ENCODE data around the gene FOXN3.
"Not testable (repeated sequence)": the region's sequence is repeated elsewhere in the genome, so short reads cannot be mapped to it uniquely, and the experiment has no call there.

FOXN3 gene

DNA sequence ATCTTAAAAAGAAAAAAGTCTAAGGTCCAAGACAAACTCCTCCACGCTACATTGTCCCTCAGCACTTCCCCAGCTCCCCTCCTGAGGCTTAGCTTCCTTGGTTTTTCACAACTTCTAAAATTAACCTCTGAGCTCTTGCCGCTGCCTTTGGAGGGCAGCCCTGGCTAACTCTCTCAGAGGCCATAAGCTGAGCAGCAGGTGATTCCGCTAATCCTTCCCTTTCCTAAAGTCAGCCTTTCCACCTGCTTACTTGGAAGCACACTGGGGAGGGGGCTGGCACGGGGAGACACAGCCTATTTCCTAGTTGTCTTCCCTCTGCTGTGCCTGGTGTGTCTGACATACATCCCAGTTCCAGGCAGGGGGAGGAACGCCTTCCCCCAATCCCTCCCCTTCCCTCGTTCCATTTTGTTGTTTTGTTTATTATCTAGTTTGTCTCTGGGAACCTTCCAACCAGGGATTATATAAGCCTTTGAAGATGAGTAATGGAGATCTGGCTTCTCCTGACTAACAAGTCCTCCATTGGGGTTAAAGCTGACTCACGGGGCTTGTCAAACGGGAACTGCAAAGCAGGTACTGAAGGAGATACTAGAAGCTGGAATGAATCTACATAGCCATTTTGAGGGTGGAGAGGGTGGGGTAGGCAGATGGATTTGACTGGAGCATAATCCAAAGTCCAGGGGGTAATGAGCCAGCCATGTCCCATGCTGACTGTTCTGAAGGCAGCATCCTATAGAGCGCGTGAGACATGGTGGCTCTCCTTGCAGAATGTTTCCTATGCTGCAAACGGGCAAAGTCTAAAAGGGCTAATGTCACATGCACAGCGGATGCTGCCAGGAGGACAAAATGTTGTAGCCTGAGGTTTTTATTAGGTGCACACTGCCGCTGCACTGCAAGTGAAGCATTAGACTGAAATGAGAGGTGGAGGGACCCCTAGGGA lies 230.8 kb downstream of the FOXN3 start:
- no peak for DNase-seq

DNA sequence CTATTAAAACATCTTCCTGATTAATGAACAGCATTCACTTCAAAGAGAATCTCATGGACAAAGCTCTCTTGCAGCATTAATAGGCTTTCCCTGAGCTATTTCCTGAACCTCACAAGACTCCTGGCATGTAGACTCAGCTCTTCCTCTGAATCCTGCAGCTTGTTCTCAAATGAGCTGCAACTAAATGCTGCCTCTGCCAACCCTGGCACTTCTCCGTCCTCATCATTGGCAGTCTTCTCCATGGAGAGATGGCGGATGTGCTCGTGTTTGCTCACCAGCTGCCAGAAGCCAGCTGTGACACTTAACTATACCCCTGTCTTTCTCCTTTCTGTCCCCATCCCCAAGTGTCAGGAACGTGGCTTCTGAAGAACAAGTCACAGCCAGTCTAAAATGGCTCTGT lies 232.1 kb downstream of the FOXN3 start:
- DNase-seq = no peak

DNA sequence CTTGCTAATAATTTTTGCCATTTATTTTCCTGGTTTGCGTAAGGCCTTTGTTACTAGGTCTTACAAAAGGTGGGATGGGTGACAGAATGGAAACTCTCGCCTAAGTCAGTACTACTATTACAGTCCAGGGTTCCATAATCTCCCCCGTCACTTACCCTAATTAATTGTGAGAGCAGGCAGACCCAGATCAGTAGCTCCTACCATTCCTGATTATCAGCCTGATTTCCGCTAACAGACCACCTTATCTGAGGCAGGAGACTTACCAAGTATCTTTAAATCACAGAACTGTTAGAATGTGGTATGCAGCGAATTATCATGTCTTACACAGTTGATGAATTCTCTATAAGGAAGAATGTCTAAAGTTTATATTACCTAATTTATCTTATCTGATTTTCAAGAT lies 234.7 kb downstream of the FOXN3 start:
- no peak for DNase-seq

DNA sequence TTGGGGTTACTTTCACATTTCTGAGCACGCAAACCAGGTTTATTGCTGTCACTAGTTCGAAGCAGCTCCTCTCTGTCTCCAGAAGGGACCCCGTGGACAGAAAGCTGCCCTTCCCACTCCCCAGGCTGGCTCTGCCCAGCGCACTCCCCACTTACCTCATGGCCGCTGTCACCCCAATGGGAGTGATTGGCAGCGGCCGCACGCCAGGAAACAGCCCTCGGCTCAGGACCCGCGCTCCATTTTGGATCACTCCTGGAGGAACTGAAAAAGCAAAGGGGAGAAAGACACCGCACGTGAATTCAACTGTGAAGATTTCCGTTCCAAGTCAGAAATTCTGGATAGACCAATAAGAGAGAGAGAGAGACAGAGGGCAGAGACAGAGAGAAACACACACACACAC lies 236.5 kb downstream of the FOXN3 start:
- DNase-seq = no peak

DNA sequence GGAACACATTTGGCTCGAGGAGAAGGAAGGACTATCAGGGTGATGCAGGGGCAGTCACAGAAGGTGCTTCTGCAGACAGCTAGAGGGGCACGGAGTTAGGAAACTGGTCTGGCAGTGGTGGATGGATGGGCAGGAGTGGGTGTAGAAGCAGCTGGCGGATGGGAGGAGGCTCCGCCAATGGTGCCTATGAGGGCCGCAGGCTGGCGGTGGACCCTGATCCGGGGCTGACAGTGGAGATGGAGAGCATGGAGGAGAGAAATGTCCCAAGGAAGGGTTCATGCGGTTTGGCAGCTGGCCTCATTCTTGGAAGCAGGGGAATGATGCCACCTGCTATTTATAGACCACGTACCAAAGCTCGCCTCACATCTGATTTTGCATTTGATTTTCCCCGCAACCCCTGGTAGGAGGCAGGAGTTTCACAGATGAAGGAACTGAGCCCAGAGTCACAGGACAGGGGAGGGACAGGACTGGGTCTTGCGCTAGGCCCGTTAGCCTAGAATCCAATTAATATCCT lies 237.1 kb downstream of the FOXN3 start:
- DNase-seq = no peak

DNA sequence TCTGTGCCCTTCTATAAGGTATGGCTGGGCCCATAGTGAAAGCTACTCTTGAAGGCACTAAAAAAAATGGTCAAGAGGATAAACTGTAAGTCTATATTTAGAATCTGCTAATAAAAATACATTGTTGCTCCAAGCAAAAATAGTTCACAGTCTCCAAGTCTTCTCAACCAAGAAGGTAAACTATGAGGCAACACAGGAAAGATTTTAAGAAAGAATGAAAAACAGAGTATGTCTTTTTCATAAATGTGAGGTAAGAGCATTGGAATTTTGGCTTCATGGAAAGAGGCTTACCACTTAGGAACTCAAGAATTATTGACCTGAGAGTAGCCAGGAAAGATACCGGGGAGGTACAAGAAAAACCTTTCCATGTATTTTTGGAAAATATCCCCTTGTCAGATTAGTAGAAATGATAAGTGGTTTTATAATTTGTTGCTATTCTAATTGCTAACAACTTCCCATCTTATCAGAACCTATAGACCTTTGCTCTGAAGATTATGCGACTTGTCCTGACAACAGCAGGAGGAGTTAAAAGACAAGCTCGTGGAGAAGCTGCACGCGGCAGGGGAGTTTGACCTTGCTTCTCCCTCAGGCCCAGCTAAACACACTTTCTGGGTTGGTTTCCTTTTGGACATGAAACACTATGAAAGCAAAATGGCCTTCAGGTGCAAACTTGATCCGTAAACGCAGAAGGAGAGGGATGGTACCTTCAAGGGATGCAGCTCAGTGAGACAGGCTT lies 238.1 kb downstream of the FOXN3 start:
- DNase-seq = no peak

DNA sequence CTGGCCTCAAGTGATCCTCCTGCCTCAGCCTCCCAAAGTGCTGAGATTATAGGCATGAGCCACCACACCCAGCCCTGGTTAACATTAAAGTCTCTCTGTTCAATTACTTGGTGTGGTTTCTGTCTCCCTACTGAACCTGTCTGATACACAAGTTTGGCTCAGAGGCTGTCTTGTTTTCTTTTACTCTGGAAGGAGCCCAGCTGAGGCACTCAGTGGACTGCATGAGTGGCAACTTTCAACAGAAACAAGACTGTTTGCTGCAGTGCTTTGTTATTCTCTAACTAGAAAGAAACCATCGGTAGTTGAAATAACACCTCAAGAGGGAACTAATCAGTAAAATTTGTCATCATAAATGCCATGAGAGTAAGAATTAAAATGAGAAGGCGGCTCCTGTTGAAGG lies 238.7 kb downstream of the FOXN3 start:
- DNase-seq = no peak

DNA sequence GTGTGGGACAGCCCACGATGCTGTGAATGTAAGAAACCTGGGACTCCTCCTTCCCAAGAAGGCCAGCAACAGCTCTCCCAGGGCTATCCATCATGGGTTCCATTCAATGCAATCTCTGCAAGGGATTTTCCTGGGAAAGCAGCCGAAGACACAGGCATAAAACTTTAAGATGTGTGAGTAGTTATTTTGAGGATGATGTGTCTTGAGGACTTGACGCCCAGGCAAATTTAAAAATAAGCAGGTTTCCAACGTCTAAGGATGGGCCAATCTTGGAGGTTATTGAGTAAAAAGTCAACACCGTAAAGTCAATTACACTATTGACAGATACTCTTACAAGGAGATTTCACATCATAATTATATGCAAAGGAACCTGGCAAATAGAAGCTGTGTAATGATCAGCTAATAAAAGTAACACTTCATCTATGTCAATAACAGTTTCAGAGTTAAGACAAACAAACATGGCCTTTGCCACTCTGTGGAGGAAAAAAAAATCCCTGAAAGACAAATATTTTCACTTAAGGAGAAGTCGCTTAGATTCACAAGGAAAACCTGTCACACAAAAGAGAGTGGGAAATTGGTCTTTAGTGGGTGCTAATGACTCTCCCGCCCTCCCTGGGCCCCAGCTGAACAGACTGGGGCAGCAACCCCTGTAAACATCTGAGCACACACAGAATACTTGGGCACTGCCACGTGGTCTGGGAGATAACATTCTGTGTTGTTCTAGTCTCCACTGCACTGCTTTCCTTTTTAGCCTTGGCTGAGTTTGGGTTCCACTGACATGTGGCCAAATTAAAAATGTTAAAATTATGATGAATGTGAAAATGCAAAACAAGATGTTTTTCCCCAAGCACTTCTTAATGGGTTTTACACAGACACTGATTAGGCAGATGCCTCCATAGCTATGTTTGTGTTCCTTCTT lies 240.9 kb downstream of the FOXN3 start:
- no peak for DNase-seq

DNA sequence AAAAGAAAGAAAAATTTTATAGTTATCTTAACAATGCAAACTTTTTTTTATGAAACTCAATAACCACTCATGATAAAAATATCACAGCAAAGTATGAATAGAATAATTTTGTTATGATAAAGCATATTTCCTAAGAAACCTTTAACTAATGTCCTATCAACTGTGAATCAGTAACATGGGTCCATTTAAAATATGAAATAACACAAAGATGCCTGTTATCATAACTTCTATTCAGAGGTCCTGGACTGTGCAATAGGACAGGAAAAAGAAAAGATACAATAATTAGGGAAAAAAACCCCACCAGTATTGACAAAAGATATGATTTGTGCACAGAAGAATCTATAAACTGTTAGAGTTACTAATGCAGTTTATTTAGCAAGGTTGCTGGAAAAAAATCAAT lies 245.4 kb downstream of the FOXN3 start:
- DNase-seq = no peak

DNA sequence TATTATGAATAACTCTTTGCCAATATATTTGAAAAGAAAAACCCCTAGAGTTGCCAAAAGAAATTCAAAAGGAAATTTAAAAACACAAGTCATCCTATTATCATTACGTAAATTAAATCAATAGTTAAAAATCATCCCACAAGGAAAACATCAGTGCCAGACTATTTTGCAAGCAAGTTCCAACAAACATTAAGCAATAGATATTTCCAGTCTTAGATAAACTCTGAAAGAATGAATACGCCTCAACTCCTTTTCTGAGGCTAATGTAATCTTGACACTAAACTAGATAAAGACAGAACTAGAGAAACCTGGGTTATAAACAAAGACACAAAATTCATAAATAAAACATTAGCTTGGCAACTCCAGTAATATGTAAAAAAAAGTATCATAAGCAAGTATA lies 245.9 kb downstream of the FOXN3 start:
- no peak for DNase-seq

DNA sequence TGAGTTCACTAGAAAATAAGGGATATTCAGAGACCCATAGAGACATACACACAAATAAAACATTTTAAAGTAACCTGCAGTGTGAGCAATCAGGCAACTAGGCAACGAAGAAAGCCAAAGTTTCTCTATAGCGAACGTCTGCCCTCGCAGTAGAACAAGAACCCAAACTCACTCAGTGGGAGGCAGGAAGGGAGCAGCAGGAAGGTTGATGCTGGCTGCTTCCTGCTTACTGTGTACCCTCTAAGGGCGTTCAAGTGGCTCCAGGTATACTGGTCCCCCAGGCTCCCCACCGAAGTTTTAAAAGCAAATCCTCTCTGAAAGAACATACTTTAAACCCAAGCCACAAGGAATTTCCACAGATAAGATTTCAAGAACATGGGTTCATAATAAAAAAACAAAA lies 249.3 kb downstream of the FOXN3 start:
- no peak for DNase-seq

DNA sequence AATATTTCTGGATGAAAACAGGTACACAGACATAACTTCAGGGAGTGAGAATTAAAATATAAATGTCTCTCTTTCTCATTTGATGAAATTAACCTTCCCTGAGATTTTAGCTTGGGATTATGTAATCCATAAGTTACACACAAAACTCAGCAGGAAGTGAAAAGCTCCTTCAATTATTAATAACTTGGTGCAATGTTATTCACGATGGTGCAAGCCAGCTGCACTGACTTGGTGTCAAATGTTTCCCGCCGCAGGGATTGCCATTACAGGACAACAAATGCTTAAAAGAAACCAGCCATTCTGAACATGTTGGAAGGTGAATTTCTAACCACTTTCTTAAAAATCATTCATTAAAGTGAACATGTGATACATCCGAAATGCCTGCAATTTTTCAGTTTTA lies 250.4 kb downstream of the FOXN3 start:
- no peak for DNase-seq

DNA sequence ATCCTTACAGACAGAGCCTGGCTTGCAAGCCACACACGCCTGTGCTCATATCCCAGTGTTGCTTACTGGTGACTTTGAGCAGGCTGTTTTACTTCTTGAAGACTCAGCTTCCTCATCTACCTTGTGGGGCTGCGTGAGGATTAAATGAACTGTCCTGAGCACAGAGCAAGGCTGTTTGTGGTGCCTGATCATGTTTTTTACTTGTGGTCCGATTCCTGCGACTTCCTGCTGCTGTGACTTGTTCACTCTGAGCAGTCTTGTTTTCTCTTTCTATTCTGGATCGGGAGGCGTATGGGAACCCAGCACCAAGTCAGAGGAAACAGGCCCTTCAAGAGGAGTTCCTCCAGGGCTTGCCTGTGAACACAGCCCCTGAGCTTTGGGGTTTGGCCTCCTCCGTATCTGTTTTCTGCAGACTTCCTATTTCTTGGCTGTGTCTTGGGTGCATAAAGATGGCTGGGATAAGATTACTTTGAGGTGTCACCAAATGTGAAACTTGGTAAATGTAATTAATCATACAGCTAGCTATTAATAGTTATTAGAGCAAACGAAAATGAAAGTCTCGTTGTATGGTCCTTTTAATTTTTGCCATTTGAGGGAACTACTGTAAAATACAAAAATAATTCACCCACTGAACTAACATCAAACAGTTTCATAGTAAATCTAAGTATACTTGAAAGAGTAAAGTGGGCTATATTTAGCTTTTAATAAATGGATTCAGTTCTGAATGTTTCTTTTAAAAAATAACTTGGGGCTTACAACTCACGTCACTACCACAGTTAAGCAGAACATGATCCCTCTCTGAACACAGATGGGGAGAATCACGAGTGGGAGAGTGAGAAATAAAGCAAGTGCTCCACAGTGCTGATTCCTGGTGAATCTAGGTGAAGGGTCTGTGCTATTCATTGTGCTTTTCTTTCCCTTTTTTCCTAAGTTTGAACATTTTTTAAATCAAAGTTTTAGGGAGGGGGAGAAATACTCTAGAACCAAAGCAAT lies 251.5 kb downstream of the FOXN3 start:
- DNase-seq = no peak

DNA sequence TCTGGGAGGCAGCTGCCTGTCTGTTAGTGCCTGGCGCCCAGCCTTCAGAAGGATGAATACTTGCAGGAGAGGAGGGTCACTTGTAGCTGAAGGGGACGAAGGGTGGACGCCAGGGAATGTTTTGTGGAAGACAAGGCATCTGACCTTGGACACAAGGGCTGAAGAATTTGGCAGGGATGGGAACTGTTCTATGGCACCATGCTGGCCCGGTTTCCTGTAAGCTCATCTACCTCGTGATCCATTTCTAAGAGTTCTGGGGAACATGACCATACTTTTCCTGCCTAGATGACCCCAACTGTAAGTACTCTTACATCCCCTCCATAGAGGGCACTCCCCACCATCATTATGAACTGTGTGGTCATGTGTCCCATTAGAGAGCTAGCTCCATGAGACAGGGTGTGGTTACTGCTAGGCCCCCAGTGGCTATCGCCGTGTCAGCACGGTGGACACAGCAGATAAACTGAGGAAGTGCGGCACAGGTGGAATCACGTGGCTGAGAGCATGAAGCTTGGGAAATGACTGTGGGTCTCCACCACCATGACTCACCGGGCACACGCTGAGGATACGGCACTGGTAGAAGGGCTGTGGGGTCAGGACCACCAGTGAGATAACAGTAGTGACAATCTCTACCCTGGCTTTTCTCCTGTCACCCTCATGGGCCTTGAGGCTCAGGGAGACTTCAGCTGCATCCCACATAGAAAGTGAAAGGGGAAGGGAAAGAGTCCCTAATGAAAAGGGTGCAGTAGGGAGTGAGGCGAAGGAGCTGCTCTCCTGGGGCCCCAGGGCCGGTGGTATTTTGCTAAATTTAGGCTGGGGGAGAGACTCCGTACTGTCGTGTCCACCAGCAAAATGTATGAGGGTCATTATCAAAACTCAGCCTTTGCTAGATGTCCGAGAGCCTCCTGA lies 252.6 kb downstream of the FOXN3 start:
- DNase-seq = no peak

DNA sequence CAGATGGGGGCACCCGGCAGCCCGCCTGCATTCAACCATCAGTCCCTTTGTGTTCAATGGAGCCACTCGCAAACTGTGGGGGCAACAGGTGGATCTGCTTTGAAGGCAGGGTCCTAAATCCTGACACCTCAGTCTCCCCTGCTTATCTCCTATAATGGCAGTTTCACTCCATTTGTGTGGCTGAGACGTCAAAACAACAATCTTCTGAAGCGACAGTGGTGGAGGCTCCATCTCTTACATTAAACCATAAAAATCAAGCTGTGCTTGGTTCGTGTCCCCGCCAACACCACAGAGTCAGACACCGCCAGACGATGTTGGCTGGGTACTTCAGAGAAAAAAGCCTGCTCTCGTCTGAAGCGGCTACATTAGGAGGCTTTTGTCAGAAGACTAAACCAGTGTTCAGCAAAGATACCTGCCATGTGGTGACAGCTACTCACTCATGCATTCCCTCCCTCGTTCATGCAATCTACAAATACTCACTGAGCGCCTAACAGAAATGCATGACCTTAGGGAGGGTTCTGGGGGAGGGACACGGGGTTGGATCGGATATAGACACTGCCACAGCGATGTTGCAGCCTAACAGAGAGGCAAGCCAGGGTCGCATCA lies 253.9 kb downstream of the FOXN3 start:
- DNase-seq = no peak

DNA sequence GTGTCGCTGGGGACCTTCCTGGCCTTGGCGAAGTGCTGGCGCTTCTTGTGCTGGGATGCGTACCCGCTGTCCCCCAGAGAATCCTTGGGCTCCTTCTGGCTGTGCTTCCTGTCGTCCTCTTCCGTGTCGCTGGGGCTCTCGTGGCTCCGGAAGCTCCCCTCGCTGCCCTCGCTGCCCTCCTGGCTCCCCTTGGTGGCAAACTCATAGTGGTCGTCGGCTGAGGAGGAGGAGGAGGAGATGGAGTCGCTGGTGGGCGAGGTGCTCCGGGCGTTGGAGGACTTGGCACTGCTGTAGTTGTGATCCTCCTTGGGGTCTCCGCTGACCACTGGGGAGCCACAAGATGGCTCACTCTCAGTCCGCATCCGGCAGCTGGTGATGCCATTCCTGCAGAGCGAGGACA lies 254.4 kb downstream of the FOXN3 start:
- DNase-seq = no peak

DNA sequence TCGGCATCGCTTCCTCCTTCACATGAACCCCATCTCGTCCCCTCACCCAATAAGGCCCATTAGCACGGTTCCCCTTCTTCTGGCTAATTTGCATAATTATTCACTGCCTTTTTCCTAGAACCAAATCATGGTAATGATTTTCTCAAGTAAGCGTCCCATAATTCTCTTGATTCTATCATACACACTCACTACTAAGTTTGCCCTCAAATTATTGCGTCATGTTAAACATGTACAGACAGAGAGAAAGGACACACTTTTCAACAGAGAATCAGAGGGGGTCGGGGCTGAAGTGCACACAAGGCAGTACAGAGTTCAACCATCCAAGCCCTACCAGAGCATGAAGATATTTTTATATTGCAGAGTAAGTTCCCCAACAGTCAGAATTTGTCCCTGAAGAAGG lies 256.6 kb downstream of the FOXN3 start:
- no peak for DNase-seq

DNA sequence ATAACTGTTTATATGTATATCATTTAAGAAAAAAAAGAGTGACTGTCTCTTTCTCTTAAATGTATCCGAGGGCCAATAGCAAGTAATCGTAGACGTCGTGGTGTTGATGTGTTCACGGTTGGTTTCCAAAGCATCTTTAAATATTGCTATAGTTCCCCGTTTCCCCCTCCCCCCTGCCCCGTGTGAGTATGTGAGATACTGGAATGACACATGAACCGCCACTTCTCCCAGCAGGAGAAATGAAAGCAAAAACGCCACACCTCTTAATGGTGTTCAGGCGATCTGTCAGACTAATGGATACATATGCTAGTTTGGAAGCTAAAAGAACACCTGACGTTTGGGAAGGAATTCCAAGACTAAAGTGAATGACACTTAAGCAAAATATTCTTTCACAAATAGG lies 258.3 kb downstream of the FOXN3 start:
- no peak for DNase-seq

DNA sequence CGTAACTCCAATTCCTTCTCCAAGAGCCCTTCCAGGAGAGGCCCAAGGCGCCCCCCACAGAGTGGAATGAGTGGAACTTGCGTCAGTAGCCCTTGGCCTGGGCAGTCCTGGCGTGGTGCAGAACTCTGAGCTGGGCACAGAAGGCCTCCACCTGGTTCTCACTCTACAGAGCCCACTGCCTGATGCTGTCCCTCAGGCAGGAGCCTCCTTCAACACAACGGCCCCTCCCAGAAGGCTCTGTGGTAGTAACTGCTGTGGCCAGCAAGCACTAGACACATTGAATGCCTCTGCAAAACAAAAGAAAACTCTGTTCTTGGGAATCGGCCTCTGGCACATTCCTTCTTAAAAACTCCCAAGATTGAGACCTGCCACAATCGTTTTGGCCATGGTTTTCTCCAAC lies 258.9 kb downstream of the FOXN3 start:
- DNase-seq = not testable (repeated sequence)

DNA sequence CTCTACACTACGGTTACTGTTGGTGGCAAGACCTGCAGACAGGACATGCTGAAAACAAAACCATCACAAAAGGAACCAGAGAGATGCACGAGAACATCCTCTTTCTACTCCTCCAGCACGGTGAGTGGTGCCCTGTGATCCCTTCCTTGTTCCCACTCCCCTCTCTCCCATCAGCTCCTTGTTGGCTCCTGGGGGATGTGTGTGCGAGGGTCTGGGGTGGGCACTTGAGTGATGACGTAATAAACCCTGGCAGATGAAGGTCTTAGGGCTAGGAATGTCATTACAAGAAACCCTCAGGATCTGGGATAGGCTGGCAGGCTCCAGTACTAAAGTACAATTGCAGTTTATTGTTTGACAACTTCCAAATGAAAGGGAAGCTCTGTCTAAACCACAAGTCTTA lies 261.5 kb downstream of the FOXN3 start:
- no peak for DNase-seq

Data from SIG-M5 (cell line).